Stimulated activated CD8-positive, alpha-beta memory T cell treated with anti-CD3 and anti-CD28 coated beads, Interleukin-4, amount 100 ng/mL, for 4 hours (primary cell): ENCODE data around the gene CLPTM1L.
"Not testable (repeated sequence)": the region's sequence is repeated elsewhere in the genome, so short reads cannot be mapped to it uniquely, and the experiment has no call there.

ENCODE experiments used
- DNase-seq, 2 donors: peaks; one replicate each; pipeline ENCODE4 v3.0.0-alpha.2; 2020; ENCODE audit warnings: low read depth in 2 of 2, low spot score in 1 of 2

The CLPTM1L gene

DNA sequence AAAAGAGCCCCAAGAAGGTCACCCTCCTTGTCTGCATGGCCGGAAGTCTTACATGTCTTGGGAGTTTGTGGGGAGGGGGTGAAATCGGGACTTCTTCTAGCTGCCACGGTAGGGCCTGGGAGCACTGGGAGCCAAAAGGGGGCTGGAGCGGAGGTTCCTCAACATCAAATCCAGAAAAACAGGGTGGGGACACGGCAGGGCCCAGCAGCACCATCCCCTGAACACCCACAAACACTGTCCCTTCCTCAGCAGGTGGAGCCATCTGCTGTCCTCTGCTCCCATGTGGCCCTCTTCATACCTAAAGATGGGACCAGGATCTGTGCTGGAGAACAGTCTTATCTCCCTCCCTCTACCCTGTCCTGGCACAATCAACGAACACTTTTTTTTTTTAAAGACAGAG, 52.8 kb downstream of the CLPTM1L start:
- no peak for DNase-seq

DNA sequence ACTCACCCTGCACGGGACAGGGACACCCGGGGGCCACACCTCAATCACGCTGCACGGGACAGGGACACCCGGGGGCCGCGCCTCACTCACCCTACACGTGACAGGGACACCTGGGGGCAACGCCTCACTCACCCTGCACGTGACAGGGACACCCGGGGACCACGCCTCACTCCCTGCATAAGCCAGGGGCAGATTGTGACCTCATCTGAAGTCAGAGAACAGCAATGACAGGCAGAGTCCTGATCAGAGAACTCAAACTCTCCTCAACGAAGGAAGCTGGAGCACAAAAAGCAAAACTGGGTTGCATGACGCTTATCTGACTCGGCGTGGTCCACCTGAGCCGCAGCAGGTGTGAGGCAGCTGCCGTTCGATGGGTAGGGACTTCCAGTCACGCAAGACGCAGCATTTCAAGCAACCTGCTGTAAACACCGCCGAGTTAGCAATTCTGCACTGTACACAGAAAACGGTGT, 53.3 kb downstream of the CLPTM1L start:
- DNase-seq = no peak

DNA sequence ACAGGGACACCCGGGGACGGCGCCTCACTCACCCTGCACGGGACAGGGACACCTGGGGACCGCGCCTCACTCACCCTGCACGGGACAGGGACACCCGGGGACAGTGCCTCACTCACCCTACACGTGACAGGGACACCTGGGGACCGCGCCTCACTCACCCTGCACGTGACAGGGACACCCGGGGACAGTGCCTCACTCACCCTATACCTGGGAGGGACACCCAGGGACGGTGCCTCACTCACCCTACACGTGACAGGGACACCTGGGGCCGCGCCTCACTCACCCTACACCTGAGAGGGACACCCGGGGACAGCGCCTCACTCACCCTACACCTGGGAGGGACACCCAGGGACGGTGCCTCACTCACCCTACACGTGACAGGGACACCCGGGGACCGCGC, 53.9 kb downstream of the CLPTM1L start:
- DNase-seq = not testable (repeated sequence)

DNA sequence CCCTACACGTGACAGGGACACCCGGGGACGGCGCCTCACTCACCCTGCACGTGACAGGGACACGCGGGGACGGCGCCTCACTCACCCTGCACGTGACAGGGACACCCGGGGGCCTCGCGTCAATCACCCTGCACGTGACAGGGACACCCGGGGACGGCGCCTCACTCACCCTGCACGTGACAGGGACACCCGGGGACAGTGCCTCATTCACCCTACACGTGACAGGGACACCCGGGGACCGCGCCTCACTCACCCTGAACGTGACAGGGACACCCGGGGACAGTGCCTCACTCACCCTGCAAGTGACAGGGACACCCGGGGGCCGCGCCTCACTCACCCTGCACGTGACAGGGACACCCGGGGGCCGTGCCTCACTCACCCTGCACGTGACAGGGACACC, 55.3 kb downstream of the CLPTM1L start:
- DNase-seq = not testable (repeated sequence)

DNA sequence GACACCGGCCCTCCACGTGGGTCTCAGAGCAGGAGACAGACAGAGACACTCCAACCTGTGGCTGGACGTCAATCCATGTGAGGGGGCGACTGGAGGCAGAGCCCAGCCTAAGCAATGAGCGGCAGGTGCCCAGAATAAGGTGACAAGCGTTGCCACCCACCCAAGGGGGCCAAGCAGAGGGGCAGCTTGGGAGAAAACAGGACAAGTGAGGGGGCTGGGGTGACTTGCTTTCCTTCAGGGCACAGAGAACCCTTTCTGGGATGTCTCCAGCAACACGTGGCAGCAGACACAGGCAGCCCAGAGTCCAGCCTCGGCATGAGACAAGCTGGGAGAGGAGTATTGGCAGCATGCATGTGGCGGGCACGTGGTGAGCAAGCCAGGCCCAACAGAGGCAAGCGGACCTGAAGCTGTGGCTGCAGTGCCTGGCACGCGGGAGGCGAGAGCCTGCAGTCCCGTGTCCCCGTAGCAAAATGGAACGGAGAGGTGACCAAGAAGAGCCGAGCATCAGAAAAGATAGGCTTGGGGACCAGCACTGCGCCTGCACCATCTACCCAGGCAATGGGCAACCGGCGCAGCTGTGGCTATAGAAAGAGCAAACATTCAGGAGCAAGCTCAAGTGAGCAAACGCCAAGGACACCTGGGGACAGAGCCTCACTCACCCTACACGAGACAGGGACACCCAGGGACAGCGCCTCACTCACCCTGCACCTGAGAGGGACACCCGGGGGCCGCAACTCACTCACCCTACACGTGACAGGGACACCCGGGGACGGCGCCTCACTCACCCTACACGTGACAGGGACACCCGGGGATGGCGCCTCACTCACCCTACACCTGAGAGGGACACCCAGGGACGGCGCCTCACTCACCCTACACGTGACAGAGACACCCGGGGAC, 56.2 kb downstream of the CLPTM1L start:
- DNase-seq = no peak

DNA sequence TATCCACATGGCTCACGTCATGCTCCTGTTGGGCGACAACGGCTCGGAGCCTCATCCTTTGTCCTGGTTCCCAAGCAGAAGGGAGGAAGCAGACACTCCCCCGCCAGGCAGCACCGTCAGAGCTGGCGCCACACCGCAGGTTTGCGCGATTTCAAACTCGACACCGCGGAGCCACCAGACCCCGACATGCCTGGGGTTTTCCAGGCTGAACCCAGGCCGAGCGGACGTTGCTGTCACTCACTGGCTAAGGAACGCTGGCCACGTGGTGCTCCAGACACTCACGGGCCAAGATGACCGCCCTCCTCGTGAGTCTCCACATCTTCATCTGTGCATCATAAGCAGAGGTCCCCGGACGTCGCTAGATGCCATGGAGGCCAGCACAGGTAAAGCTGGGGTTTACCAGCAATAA, 59.0 kb downstream of the CLPTM1L start:
- DNase-seq = no peak

DNA sequence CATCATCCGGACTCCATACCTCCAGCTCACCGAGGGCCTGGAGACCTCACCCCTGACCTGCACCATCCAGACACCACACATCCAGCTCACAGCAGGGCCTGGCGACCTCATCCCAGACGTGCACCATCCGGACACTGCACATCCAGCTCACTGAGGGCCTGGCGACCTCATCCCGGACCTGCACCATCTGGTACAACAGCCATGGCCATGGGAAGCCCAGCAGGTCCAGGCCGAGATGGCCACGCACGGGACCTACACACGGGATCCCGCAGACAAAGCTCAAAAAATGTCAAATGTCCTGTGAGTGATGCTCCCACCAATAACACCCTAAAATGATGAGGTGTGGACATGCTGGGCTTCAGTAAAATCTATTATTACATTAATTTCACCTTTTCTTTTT, 59.8 kb downstream of the CLPTM1L start:
- DNase-seq = no peak

DNA sequence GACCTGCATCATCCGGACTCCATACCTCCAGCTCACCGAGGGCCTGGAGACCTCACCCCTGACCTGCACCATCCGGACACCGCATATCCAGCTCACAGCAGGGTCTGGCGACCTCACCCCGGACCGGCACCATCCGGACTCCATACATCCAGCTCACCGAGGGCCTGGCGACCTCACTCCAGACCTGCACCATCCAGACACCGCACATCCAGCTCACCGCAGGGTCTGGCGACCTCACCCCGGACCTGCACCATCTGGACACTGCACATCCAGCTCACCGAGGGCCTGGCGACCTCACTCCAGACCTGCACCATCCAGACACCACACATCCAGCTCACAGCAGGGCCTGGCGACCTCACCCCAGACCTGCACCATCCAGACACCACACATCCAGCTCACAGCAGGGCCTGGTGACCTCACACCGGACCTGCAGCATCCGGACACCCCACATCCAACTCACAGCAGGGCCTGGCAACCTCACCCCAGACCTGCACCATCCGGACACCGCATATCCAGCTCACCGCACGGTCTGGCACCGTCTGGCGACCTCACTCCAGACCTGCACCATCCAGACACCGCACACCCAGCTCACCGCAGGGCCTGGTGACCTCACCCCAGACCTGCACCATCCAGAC, 60.4 kb downstream of the CLPTM1L start:
- DNase-seq = not testable (repeated sequence)

DNA sequence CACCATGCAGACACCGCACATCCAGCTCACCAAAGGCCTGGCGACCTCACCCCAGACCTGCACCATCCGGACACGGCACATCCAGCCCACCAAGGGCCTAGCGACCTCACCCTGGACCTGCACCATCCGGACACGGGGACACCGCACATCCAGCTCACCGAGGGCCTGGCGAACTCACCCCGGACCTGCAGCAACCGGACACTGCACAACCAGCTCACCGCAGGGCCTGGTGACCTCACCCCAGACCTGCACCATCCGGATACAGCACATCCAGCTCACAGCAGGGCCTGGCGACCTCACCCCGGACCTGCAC, 61.2 kb downstream of the CLPTM1L start:
- DNase-seq = not testable (repeated sequence)

DNA sequence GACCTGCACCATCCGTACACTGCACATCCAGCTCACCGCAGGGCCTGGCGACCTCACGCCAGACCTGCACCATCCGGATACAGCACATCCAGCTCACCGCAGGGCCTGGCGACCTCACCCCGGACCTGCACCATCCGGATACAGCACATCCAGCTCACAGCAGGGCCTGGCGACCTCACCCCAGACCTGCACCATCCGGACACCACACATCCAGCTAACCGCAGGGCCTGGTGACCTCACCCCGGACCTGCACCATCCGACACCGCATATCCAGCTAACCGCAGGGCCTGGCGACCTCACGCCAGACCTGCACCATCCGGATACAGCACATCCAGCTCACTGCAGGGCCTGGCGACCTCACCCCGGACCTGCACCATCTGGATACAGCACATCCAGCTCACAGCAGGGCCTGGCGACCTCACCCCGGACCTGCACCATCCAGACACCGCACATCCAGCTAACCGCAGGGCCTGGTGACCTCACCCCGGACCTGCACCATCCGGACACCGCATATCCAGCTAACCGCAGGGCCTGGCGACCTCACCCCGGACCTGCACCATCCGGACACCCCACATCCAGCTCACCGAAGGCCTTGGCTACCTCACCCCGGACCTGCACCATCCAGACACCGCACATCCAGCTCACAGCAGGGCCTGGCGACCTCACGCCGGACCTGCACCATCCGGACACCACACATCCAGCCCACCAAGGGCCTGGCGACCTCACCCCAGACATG, 61.7 kb downstream of the CLPTM1L start:
- not testable (repeated sequence) for DNase-seq

DNA sequence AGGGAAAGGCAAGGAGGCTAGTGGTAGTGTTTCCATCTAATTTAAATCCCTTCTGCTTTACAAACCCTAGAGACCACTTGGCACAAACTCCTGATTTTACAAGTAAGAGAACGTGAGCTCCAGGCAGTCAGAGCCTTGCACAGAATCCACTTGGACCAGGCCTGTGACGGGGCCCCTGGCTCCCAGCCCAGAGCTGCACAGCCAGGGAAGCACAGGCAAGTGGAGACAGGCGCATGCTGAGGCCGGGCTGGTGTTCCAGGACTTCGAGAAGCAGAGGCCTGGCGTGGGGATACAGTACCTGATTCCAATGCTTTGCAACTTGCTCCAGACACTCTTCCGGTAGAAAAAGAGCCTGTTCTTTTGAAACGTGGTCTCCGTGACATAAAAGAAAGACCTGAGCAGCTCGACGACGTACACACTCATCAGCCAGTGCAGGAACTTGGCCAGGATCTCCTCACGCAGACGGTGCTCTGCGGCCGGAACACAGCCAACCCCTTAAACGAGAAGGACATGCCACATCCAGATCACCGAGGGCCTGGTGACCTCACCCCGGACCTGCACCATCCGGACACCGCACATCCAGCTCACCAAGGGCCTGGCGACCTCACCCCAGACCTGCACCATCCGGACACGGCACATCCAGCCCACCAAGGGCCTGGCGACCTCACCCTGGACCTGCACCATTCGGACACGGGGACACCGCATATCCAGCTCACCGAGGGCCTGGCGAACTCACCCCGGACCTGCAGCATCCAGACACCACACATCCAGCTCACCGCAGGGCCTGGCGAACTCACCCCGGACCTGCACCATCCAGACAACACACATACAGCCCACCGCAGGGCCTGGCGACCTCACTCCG, 62.5 kb downstream of the CLPTM1L start:
- DNase-seq = no peak

DNA sequence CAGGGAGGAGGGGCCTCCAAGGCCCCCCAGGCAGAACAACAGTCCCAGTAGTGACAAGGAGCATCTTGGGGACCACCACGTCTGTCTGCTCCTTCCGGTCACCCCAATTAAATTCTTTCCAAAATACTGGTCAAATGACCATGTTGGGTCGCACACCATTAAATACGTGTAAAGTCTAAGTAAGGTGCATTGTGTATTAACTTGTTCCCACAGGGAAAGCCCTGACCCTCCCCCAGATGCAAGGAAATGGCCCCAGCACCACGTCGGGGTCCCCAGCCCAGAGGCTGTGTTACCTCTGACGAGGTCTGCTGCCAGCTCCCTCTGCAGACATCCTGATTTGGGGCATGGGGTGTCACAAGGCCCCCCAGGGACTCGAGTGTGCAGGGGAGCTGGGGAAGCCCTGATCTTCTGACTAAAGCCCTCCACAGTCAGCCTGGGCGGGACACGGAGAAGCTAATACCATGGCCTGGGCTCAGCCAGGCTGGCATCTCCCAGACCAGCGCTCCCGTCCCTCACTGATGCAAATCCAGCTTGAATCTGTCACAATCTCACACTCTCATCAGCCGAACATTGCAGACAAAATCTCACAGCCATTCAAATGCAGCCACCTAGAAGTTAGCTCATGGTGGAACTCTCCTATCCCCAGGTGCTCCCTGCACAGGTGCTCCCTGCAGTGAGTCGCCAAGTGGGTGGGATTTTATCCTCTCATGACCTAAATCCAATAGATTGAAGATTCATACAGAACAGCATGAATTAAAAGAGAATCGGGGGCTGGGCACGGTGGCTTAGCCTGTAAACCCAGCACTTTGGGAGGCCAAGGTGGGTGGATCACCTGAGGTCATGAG, 63.6 kb downstream of the CLPTM1L start:
- DNase-seq = no peak

DNA sequence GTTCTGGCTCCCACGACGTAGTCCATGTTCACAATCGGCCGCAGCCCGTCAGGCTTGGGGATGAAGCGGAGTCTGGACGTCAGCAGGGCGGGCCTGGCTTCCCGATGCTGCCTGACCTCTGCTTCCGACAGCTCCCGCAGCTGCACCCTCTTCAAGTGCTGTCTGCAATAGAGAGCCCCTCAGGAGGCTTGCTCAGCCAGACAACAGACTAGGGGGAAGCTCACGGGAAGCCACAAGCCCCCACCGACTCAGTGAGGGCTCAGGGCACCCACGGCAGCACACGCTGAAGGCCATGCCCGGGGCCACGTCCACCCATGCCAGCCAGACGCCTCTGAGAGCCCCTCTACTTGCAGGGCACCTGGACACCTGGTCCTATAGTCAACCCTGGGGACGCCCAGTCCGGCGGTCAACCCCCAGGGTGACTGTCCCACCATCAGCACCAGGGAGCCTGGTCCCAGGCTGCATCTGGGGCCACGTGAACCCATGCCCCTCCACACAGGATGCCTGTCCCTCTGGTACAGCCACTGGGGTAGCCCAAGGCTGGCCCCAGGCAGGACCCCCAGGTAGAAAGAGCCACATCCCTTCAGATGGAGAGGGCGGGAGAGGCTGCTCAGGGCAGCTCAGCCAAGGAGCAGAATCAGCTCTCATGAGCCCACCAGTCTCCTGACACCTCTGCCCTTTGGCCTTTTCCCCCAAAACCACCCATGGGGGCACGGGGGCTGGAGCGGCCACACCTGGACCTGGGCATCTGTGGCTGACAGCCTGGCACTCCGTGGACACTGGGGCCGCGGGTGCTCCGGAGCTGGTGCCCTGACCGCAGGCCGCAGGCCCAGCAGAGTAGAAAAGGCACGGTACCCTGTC, 64.5 kb downstream of the CLPTM1L start:
- DNase-seq = no peak

DNA sequence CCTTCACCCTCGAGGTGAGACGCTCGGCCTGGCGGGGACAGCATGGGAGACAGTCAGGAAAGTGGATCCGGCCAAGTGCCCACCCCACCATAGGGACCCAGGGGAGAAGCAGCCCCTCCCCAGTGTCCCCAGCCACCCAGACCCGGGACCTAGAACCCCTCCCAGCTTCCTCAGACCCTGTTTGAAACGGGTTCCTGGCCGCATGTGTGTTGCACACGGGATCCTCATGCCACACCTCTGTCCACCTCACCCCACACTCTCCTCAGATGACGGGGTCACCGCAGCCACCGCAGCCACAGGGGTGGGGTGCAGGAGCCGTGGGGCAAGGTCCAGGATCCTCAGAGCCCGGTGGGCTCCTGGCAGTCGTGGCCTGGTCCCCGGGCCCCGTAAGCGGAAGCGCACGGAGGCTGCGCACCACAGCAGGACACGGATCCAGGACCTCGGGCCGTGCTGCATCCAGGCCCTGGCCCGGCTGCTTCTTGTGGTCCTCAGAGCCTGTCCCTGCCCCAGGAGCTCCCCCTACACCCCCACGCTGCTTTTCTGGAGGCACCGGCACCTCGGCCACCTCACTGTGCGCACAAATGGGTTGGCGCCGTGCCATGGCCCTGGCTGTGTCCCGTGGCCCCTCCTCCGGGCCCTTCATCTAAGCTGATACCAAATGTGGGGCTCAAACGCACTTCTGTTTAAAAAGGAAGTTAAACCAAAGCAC, 65.3 kb downstream of the CLPTM1L start:
- no peak for DNase-seq

DNA sequence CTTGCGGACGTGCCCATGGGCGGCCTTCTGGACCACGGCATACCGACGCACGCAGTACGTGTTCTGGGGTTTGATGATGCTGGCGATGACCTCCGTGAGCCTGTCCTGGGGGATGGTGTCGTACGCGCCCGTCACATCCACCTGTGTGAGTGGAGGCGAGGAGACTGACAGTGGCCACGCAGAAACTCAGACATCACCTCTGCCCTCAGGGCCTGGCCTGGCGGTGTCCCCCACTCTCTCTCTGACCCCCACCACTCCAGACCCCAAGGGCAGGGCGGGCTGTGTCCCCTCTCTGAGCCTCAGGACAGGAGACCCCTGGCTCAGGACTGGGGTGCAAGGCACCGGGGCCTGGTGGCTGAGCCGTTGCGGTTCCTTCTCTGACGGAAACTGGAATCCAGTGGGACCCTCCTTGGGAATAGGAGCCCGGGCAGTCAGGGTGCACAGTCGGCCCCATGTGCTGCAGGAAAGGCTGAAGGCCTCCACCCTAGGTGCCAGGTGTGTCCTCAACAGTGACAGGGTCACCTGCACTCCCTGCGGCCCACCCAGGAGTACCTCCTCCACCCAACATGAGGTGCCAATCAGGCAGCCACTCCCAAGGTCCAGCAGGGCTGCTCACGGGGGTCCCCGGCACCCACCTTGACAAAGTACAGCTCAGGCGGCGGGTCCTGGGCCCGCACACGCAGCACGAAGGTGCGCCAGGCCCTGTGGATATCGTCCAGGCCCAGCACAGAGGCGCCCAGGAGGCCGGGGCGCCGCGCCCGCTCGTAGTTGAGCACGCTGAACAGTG, 66.0 kb downstream of the CLPTM1L start:
- no peak for DNase-seq

DNA sequence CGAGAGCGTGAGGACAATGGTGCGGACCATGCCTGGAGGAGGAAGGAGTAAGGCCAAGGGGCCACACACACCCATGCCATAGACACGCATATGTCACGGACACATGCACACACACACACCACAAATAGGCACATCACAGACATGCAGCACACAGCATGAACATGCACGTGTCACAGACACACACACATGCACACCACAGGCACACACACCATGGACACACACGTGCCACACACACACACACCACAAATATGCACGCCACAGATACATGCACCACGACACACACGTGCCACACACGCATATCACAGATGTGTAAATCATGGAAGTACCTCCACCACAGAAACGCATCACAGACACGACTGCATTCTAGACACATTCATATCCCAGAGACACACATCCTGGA, 66.7 kb downstream of the CLPTM1L start:
- DNase-seq = no peak

DNA sequence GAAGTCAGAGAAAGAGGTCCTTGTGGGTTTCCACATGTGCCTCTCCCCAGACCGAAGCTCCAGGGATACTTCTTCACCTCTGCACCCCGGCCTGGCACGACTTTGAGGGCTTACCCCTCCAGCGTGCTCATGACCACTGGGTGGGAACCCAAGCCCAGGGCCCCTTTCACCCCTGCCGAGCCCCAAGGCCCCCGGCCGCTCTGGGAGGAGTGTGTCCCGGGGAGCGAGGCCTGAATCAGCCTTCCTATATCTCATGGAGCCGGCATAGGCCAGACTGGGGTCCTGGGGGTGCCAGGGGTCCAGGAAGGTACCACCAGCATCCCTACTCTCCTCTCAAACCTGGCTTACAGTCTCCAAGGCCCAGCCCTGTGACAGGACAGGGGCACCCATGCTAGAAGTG, 67.1 kb downstream of the CLPTM1L start:
- DNase-seq = no peak

DNA sequence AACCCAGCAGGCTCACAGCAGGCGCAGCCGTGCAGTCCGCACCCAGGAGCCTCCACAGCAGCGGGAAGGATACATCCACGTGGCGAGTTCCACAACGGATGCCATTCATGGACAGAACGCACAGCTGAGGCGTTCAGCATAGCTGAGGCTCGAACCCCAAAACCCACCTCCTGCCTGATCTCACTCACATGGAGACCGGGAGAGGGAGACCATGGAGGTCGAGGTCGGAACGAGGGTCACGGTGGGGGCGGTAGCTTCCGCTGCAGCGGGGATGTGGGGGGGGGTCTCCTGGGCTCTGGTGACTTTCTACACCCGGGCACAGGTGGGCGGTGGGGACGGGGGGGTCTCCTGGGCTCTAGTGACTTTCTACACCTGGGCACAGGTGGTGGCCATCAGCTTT, 67.6 kb downstream of the CLPTM1L start:
- DNase-seq = no peak
